Fibroblast of skin of left quadriceps (primary cell): Measurements from ENCODE around the gene EGLN2.
"Not testable (repeated sequence)": the region's sequence is repeated elsewhere in the genome, so short reads cannot be mapped to it uniquely, and the experiment has no call there.

Experiments used
- DNase-seq, 2 experiments: peaks; one replicate each; pipeline ENCODE4 v3.0.0-alpha.2; 2013; ENCODE audit warnings: low read depth in 2 of 2

Gene EGLN2

DNA sequence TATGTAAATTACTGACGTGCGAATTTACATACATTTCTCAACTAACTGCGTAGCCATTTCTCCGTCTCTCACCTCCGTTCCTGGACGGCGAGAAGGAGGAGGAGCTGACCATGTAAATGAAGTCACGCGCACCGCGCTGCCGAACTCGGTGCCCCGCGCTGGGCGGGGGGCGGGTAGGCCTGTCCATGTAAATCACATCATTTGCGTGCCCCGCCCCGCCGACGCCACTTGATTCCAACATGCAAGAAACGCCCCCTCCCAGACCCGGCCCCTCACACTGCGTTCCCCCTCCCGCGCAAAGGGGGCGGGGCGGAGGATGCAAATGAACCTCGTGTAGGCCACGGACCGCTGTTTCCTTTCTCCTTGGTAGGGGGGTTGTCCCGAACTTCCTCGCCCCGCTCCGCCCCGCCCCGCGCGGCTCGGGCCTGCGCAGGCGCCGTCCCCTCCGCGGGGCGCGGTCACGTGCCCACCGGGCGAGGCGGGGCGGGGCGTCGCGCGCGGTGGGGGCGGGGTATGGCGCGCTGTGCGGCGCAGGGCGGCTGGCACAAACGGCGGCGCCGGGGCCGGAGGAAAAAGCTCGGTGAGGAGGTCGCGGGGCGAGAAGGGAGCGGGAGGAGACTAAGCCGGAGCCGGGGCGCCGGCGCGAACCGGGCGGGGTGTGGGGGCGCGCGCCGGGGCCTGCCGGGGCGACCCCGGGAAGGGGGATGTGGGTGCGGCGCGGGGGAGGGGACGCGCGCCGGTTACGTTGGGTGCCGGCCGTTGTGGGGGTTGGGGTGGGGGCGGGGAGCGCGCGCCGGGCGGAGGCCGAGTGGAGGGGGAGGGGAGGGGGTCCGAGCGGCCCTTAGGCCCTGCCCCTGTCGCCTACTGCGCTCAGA, at the start of gene EGLN2:
TSS of gene EGLN2 (plus strand) at position 509 of the 875 bp plus-strand sequence. CDS start 1,382 bp downstream, outside the sequence.
- DNase-seq, result peak; percentile 100

DNA sequence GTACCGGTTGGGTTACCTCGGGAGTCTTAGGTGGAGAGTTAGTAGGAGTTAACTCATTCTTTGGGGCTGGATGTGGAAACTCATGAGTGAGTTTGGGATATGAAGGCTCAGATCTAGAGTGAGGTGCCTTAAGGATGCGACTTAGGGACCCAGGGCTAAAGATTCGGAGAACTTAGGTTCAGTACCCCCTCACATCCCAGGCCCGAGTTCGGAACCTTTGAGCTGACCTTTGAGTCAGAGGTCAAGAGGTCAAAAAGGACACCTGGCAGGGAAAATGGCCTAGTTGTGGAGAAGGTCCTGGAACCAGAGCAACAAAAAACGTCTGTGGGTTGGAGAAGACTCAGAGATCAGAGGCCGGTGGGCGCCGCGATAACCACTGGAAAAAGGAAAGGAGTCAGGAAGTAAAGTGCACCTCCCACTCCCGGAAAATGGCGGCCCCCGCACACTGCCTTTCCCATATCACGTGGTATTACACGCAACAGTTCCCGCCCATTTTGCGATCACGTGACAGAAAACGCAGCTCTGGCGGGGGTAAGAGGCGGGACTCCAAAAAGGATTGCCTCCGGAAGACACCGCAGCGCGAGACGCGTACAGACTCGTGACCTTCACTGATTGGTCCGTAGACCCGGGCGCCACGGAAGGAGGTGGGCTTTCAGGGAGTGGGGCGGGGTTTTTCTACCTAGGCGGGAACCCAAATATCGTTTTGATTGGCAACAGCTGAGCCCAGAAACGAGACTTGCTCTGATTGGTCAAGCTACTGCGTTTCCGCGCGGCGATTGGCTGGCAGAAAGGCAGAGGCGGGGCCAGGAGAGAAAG, 48.7 kb upstream of the EGLN2 start, which contains the start of gene ACTMAP:
TSS of gene ACTMAP (minus strand) at position 420 of the 816 bp plus-strand sequence. CDS start 674 bp downstream, outside the sequence.
- peak; percentile 100 for DNase-seq

DNA sequence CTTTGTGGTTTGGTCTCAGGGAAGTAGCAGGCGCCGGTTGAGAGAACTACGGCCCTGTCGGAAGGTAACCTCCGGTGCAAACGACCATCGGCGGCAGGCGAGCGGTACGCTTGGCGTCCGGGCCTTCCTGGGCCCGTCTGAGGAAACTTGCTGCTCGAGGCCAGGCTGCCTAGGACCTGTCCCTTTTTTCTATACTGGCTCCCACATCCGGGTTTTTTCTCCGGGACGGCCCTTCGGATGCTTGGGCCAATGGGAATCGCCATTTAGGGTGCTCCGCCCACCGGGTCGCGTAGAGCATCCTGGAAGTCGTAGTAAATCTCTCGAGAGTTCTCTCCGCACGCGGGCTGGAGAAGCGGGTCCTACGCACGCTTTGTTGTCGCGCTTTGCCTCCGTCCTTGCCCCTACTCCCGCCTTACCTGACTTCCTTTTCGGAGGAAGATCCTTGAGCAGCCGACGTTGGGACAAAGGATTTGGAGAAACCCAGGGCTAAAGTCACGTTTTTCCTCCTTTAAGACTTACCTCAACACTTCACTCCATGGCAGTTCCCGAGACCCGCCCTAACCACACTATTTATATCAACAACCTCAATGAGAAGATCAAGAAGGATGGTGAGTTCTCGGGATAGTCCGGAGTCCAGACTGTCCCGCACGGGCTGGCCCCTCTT, 48.0 kb upstream of the EGLN2 start, which contains the start of gene SNRPA:
TSS of gene SNRPA (plus strand) at position 330 of the 664 bp plus-strand sequence. CDS start at position 536, 206 bp downstream.
- peak; percentile 97 for DNase-seq

DNA sequence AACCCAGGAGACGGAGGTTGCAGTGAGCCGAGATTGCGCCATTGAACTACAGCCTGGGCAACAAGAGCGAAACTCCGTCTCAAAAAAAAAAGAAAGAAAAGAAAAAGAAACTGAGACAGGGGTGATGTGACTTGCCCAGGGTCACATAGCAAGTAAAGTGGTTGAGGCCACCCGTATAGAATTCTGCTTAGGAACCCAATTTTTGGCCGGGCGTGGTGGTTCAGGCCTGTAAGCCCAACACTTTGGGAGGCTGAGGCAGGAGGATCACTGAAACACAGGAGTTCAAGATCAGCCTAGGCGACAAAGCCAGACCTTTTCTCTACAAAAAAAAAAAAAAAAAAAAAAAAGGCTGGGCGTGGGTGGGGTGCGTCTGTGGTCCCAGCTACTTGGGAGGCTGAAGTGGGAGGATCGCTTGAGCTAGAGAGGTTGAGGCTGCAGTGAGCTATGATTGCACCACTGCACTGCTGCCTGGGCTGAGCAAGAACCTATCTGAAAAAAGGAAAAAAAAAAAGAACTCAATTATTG, 46.7 kb upstream of the EGLN2 start:
- DNase-seq, result no peak

DNA sequence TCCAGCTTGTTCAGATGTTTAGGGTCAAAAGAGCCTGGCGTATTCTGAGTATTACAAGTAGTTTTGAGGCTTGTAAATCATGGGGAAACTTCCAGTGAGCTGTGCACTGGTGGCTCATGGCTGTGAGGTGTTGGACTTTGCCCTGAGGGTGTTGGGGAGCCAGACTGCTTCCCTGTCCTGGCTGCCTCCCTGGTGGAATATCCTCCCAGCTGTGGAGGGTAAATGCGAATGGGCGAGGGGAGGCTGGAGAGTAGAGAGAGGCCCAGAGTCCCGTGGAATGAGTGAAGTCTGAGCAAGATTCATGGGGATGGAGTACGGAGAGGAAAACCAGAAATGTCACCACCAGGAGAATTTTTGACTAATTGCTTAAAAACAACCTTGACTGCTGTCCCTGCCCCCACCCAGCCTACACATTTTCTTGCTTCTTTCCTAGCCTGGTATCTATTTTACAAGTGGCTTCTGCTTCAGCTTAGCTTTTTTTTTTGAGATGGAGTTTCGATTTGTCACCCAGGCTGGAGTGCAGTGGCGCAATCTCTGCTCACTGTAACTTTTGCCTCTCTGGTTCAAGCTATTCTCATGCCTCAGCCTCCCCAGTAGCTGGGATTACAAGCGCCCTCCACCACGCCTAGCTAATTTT, 44.3 kb upstream of the EGLN2 start:
- no peak for DNase-seq

DNA sequence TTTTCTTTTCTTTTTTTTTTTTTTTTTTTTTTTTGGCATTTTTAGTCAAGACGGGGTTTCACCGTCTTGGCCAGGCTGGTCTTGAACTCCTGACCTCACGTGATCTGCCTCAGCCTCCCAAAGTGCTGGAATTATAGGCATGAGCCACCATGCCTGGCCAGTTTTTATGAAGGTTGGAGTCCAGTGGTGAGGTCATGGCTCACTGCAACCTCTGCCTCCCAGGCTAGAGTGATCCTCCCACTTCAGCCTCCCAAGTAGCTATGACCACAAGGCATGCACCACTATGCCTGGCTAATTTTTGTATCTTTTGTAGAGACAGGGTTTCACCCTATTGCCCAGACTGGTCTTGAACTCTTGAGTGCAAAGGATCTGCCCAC, 43.8 kb upstream of the EGLN2 start:
- no peak for DNase-seq

DNA sequence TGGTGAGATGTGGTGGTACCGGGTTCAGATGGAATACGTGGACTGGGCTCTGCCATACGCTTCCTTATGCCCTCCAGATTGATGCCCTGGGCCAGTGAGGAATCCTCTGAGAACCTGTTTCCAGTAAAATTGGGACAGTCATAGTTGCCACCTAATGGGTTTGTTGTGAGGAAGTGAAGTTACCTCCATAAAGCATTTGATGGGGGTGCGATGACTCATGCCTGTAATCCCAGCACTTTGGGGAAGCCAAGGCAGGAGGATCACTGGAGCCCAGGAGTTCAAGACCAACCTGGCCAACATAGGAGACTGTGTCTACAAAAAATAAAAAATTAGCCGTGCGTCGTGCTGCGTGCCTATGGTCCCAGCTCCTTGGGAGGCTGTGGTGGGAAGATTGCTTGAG, 43.2 kb upstream of the EGLN2 start:
- no peak for DNase-seq

DNA sequence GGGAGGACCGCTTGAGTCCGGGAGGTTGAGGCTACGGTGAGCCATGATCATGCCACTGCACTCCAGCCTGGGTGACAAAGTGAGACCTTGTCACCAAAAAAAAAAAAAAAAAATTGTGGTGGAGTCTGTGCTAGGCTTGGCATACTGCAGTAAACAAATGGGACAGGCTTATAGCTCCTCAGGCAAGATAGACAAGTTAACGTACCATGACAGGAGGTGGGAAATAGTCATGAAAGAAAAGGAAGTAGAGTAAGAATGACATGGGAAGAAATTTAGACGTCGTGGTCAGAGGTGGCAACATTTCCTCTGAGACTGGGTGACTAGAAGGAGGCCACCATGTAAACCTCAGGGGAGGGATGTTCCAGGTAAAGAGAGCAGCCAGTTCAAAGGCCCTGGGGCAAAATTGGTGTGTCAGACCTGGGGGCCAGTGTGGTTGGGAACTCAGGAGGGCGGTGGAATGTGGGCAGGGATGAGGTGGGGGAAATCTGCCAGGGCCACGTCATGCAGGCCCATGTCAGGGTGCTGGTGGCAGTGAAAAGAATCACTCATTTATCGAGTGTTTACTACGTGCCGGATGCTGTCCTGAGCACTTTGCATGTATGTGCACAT, 42.4 kb upstream of the EGLN2 start:
- DNase-seq, result no peak

DNA sequence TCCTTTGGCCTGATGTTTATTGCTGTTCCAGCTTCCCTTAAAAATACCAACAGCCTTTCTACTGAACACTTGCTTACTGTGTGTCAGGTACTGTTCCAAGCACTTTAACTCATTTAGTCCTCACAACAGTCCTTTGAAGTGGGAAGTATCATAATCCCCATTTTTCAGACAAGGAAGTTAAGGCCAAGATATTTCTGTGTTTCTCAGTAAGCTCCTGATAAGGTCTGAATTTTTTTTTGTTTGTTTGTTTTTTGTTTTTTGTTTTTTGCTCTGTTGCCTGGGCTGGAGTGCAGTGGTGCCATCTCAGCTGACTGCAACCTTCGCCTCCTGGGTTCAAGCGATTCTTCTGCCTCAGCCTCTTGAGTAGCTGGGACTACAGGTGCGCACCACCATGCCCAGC, 40.5 kb upstream of the EGLN2 start:
- DNase-seq, result no peak

DNA sequence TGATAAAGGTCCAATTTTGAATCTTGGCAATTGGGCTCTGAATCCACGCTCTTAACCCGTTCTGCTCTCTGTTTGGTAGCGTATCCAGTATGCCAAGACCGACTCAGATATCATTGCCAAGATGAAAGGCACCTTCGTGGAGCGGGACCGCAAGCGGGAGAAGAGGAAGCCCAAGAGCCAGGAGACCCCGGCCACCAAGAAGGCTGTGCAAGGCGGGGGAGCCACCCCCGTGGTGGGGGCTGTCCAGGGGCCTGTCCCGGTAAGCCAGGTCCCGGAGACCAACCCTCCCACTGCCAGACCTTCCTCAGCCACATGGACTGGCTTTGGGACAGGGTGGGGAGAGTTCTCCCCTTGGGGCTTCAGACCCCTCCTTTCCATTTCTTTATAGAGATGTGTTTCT, 39.6 kb upstream of the EGLN2 start:
- DNase-seq, result no peak

DNA sequence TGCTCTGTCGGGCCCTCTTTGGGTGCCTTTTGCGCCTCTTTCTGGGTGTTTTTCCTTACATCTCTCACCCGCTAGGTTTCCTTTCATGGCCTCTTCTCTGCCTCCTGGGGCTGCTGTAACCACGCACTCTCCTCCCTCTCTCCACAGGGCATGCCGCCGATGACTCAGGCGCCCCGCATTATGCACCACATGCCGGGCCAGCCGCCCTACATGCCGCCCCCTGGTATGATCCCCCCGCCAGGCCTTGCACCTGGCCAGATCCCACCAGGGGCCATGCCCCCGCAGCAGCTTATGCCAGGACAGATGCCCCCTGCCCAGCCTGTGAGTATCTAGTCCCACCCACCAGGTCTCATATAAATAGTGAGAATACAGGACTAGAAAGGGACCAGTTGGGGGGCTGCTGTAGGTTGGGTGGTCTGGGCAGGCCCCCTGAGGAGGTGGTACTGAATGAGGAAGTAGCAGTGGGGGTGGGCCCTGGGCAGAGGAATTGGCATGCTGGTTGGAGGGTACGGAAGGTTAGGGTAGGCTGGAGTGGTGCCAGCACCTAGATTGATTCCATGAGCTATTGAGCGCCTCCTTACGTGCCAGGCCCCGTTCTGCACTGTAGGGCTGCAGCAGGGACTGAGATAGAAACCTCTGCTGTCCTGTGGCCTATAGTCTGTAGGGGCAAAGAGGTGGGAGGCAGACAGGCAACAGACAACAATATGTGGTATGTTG, 36.1 kb upstream of the EGLN2 start:
- no peak for DNase-seq

DNA sequence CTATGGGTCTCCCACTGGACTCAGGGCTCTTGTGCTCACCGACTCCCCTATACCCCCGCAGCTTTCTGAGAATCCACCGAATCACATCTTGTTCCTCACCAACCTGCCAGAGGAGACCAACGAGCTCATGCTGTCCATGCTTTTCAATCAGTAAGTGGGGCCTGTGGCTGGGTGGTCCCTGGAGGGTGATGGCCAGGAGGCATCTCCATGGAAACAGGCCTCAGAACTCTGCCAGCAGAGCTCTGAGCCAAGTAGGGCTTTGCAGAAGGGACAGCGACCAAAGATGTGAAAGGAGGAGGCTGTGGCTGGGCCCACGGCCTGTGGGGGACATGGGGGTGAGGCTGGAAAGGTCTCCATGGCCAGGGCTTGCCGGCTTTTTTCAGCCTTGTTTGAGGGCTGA, 35.5 kb upstream of the EGLN2 start:
- DNase-seq, result no peak

DNA sequence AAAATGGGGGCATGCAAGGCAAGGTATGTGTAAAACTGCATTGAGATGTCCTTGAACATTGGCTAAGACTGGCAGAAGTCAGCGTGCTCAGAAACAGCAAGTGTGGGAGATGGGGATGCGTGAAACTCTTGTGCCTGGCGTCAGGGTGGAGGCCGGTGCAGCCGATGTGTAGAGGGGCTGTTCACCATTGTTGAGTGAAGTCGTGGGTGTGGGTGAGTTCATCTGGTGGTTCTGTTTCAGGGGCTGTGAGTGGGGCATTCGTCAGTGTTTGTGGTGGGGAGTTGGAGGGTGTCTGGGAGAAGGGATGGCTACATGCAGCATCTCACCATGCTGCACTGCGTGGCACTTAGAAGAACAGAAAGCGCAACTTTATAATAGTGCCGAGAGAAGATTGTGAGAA, 35.0 kb upstream of the EGLN2 start:
- no peak for DNase-seq

DNA sequence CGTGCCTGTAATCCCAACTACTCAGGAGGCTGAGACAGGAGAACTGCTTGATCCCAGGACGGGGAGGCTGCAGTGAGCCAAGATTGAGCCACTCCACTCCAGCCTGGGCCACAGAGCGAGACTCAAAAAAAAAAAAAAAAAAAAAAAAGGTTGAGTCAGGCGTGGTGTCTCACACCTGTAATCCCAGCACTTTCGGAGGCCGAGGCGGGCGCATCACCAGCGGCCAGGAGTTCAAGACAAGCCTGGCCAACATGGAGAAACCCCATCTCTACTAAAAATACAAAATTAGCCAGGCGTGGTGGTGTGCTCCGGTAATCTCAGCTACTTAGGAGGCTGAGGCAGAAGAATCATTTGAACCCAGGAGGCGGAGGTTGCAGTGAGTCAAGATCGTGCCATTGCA, 32.6 kb upstream of the EGLN2 start:
- not testable (repeated sequence) for DNase-seq

DNA sequence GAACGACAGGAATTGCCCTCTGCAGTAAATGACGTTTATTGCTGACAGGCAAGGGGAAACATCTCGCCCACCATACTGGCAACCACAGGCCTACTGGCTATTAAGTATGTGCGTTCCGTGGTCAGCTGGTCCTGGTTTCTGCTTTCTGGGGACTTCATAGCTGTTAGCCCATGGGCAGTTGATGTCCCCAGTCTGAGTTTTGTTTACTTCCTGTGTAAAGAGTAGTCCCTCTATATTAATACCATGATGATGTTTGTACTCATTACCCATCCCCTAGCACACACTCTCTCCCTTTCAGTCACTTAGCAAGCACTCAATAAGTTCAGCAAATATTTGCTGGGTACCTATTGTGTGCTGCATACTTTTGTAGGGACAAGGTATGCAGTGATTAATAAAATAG, 30.1 kb upstream of the EGLN2 start:
- DNase-seq, result no peak

DNA sequence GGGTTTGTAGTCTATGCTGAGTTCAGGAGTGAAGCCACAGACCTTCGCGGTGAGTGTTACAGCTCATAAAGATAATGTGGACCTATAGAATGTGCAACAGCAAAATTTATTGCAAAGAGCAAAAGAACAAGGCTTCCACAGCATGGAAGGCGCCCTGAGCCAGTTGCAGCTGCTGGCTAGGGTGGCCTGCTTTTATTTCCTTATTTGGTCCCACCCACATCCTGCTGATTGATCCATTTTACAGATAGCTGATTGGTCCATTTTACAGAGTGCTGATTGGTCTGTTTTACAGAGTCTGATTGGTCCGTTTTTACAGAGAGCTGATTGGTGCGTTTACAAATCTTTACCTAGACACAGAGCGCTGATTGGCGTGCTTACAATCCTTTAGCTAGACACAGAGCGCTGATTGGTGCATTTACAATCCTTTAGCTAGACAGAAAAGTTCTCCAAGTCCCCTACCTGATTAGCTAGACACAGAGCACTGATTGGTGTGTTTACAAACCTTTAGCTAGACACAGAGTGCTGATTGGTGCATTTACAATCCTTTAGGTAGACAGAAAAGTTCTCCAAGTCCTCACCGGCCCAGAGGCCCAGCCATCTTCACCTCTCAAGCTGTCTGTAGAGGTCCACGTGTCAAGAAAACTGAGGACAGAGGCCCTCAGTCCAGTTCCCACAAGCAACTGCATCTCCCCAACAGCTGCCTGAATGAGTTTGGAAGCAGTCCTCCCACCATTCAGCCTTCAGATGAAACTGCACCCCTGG, 27.7 kb upstream of the EGLN2 start:
- not testable (repeated sequence) for DNase-seq

DNA sequence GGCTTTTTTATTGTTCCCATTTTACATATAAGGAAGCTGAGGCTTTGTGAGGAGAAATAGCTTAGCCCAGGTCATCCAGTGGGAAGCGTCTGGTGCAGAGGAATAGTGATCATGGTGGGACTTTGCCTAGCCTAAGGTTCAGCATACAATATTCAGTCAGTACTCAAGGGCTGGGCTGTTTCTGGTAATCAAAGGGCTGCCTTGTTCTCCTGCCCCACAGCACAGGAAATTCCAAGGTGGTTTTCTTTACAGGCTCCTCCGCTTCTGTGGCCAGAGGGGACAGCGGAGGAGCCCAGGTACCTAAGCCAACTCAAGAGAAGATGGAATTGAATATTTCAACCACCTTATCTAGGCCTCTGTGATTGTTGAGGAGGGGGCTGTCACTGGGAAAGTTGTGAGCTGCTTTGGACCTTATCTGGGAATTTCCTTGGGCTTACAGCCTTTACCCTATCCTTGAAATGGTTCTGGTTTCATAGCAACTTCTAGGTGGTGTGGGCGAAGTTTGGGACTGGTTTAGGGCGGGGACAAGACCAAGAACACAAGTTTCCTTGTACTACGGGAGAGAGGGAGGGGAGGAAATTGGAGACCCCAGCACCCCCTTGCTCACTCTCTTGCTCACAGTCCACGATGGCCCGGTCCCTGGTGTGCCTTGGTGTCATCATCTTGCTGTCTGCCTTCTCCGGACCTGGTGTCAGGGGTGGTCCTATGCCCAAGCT, 23.9 kb upstream of the EGLN2 start, which contains the start of gene MIA:
TSS of gene MIA (plus strand) at position 606 of the 716 bp plus-strand sequence. CDS start at position 628, 22 bp downstream.
- DNase-seq, result no peak

DNA sequence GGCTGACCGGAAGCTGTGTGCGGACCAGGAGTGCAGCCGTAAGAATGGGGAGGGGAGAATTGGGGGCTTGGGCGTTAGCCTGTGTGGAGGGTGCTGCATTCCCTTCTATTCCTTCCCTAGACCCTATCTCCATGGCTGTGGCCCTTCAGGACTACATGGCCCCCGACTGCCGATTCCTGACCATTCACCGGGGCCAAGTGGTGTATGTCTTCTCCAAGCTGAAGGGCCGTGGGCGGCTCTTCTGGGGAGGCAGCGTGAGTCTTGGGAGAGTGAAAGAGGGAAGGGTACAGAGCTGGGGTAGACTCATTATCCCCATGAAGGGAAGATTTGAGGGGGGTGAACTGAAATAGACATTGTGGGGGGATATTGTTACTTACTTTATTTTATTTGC, 23.4 kb upstream of the EGLN2 start:
- DNase-seq, result no peak

DNA sequence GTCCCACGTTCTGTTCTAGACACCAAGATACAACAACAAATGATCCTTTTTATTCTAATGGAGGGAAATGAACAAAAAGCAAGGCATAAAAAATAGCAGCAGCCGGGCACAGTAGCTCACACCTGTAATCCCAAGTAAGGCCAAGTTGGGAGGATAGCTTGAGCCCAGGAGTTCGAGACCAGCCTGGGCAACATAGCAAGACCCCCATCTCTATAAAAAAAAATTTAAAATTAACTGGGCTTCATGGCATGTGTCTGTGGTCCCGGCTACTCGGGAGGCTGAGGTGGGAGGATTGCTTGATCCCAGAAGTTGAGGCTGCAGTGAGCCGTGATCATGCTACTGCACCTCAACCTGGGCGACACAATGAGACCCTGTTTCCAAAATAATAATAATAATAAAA, 22.6 kb upstream of the EGLN2 start:
- DNase-seq, result no peak
